ENCODE data around the gene ISM1. TPM values are rescaled to one million over a fixed set of nuclear protein-coding genes. Genes with fewer than 3 reads are reported as not detected.
A peak's percentile ranks its signal among the peaks of the same experiment; 100 is the strongest.

Gene ISM1
- total and polyA plus RNA-seq, 7 experiments from 2014 or later = 1.6 to 3.2 (median 2.4) TPM

DNA sequence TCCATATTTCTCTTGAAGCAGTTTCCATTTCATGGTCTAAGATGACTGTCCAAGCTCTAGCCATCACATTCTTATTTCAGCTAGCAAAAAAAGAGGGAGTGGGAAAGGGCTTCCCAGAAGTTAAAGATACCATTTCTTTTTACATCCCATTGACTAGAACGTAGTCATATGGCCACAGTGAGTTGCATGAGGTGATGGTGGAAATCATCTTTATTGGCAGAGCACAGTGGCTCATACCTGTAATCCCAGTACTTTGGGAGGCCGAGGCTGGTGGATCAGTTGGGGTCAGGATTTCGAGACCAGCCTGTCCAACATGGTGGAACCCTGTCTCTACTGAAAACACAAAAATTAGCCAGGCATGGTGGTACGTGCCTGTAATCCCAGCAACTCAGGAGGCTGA, 99.6 kb downstream of the ISM1 start:
- CTCF ChIA-PET = interaction anchor here (1.4 kb wide), 1 partner anchor 18 kb away, joined by 3 read pairs; no protein-coding TSS in a partner anchor
- DNase-seq (no peak), ATAC-seq (no peak)
- Histone ChIP-seq H3K4me1 (ENCODE audit: control insufficient read depth in 2 of 2, insufficient read depth in 2 of 2, low read length in 2 of 2) (no peaks in the 10 kb centered on the region), H3K27ac (ENCODE audit: low read depth, low read length) (no peak overlapping the region), H3K36me3 (ENCODE audit: control insufficient read depth in 2 of 3, insufficient read depth in 3 of 3, low read length in 3 of 3) (no peaks in the 10 kb centered on the region), H3K4me3 (ENCODE audit: low read length) (no peak overlapping the region), H3K27me3 (ENCODE audit: control insufficient read depth in 2 of 2, insufficient read depth in 2 of 2, low read length in 2 of 2) (no peaks in the 10 kb centered on the region), H3K9me3 (ENCODE audit: control insufficient read depth in 2 of 3, low read length in 3 of 3) (no peaks in the 10 kb centered on the region)
- intact Hi-C loops (cut with micrococcal nuclease) = no loop called here
- peaks cover 0 to 21% (median 13%) of the 10 kb centered on the region in 11 donors for H3K9me3 Mint-ChIP-seq
- peaks cover 0 to 4% (median 0%) of the 10 kb centered on the region in 5 donors for H3K36me3 Mint-ChIP-seq
- H3K4me1 Mint-ChIP-seq = peaks cover 4 to 11% (median 7%) of the 10 kb centered on the region in 7 donors
- H3K4me3 Mint-ChIP-seq = no peak overlapping the region
- no peak overlapping the region for H3K27ac Mint-ChIP-seq
- H3K27me3 Mint-ChIP-seq = peaks cover 0 to 16% (median 7%) of the 10 kb centered on the region in 5 donors
- POLR2A ChIA-PET = no interaction called here

DNA sequence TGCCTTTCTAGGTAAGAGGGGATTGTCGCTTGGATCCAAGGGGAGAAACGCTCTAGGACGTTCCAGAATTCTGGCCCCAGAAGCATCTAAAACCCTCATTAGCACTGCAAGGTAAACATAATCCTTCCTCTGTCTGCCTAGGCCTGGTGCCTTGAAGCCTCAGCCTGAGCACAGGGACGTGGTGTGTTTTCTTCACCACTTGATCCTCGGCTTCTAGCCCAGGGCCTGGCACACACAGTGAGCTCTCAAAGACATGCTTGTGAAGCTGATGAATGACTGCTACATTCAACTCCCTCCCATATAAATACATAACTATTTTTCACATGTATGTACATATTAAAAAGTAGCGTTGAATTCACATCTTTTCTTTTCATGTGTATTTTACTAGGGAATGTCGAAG, 100.3 kb downstream of the ISM1 start:
- Mint-ChIP-seq H3K4me3 (no peak overlapping the region), H3K36me3 (peaks cover 0 to 4% (median 0%) of the 10 kb centered on the region in 5 donors), H3K4me1 (peaks cover 4 to 11% (median 7%) of the 10 kb centered on the region in 7 donors), H3K27ac (no peak overlapping the region), H3K9me3 (peaks cover 0 to 14% (median 8%) of the 10 kb centered on the region in 11 donors), H3K27me3 (peaks cover 0 to 16% (median 7%) of the 10 kb centered on the region in 5 donors)
- no peaks in the 10 kb centered on the region for H3K4me1 ChIP-seq (ENCODE audit: control insufficient read depth in 2 of 2, insufficient read depth in 2 of 2, low read length in 2 of 2)
- no peak overlapping the region for H3K27ac ChIP-seq (ENCODE audit: low read depth, low read length)
- DNase-seq = no peak
- no peaks in the 10 kb centered on the region for H3K36me3 ChIP-seq (ENCODE audit: control insufficient read depth in 2 of 3, insufficient read depth in 3 of 3, low read length in 3 of 3)
- no peaks in the 10 kb centered on the region for H3K9me3 ChIP-seq (ENCODE audit: control insufficient read depth in 2 of 3, low read length in 3 of 3)
- CTCF ChIA-PET = no interaction called here
- intact Hi-C loops (cut with micrococcal nuclease) = no loop called here
- no peaks in the 10 kb centered on the region for H3K27me3 ChIP-seq (ENCODE audit: control insufficient read depth in 2 of 2, insufficient read depth in 2 of 2, low read length in 2 of 2)
- POLR2A ChIA-PET = no interaction called here
- no peak for ATAC-seq
- no peak overlapping the region for H3K4me3 ChIP-seq (ENCODE audit: low read length)

DNA sequence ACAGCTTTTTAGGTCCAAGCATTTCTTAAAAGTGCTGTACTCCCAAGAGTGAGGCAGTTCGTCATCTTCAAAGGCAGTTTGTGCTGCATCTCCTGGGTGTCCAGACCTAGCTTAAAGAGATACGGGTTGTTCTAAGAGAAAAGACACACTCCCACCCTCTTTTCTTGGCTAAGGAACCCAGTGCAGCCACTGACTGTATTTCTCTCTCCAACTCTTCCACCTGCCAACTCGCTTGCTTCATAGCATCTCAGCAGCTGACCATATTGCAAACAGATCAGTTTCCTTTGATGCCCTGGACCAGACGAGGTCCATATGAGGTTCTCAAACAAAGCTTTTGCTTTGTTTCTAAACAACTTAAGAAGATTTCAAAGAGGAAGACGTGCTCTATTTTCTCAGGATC, 101.1 kb downstream of the ISM1 start:
- no peak overlapping the region for H3K4me3 ChIP-seq (ENCODE audit: low read length)
- no peak overlapping the region for H3K4me3 Mint-ChIP-seq
- no peak overlapping the region for H3K27ac ChIP-seq (ENCODE audit: low read depth, low read length)
- H3K27me3 Mint-ChIP-seq = peaks cover 0 to 19% (median 8%) of the 10 kb centered on the region in 5 donors
- ATAC-seq (no peak), DNase-seq (no peak)
- no peaks in the 10 kb centered on the region for H3K27me3 ChIP-seq (ENCODE audit: control insufficient read depth in 2 of 2, insufficient read depth in 2 of 2, low read length in 2 of 2)
- peak overlapping the region in 1 of 9 donors; percentile 1 for H3K27ac Mint-ChIP-seq
- H3K9me3 Mint-ChIP-seq = peaks cover 1 to 13% (median 5%) of the 10 kb centered on the region in 11 donors
- POLR2A ChIA-PET = no interaction called here
- intact Hi-C loops (cut with micrococcal nuclease) = no loop called here
- H3K4me1 ChIP-seq (ENCODE audit: control insufficient read depth in 2 of 2, insufficient read depth in 2 of 2, low read length in 2 of 2) = no peaks in the 10 kb centered on the region
- H3K36me3 Mint-ChIP-seq = no peaks in the 10 kb centered on the region
- H3K9me3 ChIP-seq (ENCODE audit: control insufficient read depth in 2 of 3, low read length in 3 of 3) = no peaks in the 10 kb centered on the region
- CTCF ChIA-PET = no interaction called here
- peaks cover 4 to 11% (median 7%) of the 10 kb centered on the region in 7 donors for H3K4me1 Mint-ChIP-seq
- H3K36me3 ChIP-seq (ENCODE audit: control insufficient read depth in 2 of 3, insufficient read depth in 3 of 3, low read length in 3 of 3) = no peaks in the 10 kb centered on the region

DNA sequence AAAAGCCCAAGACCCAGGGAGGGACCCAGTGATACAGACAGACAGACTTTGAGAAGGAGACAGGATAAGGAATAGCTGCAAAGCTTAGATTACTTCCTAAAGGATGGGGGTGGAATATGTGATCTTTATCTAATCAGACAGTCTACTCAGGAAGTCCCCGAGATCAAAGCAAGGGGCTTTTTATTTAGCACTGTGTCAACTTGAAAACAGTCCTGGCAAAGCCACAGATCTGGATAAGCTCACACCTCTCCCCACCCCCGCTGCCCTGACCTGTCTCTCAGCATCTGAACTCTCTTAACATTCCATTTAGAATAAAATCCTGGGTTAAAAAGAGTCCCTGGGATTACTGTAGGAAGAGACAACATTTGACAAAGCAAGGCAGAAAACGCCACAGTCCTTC, 101.5 kb downstream of the ISM1 start:
- H3K27ac ChIP-seq (ENCODE audit: low read depth, low read length) = no peak overlapping the region
- H3K27ac Mint-ChIP-seq = peak overlapping the region in 1 of 9 donors; percentile 1
- ChIA-PET POLR2A (no interaction called here), CTCF (no interaction called here)
- peaks cover 0 to 13% (median 2%) of the 10 kb centered on the region in 11 donors for H3K9me3 Mint-ChIP-seq
- no peaks in the 10 kb centered on the region for H3K4me1 ChIP-seq (ENCODE audit: control insufficient read depth in 2 of 2, insufficient read depth in 2 of 2, low read length in 2 of 2)
- H3K4me1 Mint-ChIP-seq = peaks cover 4 to 11% (median 7%) of the 10 kb centered on the region in 7 donors
- H3K27me3 Mint-ChIP-seq = peaks cover under 1 to 21% (median 10%) of the 10 kb centered on the region in 5 donors
- H3K36me3 Mint-ChIP-seq = no peaks in the 10 kb centered on the region
- no peak overlapping the region for H3K4me3 Mint-ChIP-seq
- no peak overlapping the region for H3K4me3 ChIP-seq (ENCODE audit: low read length)
- no peaks in the 10 kb centered on the region for H3K36me3 ChIP-seq (ENCODE audit: control insufficient read depth in 2 of 3, insufficient read depth in 3 of 3, low read length in 3 of 3)
- ATAC-seq (no peak), DNase-seq (no peak)
- intact Hi-C loops (cut with micrococcal nuclease) = no loop called here
- no peaks in the 10 kb centered on the region for H3K9me3 ChIP-seq (ENCODE audit: control insufficient read depth in 2 of 3, low read length in 3 of 3)
- no peaks in the 10 kb centered on the region for H3K27me3 ChIP-seq (ENCODE audit: control insufficient read depth in 2 of 2, insufficient read depth in 2 of 2, low read length in 2 of 2)

DNA sequence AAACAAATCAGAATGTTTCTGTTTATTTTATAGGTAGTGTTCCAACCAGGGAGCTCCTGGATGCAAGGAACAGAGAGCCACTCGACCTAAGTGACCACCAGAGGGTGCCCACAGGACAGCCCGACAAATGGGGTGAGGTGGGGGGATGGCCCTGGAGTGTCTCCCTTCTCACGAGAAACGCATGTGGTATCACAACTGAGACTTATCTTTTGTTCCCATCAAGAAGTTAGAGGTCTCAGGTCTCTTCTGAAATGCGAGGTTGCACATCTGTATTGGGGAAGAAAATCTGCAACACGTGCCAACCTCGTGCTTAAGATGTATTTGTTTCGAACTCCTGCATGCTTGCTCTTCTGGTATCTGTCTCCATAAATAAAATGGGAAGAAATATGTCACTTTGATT, 104.0 kb downstream of the ISM1 start:
- CTCF ChIA-PET = no interaction called here
- Mint-ChIP-seq H3K27ac (no peak overlapping the region), H3K36me3 (no peaks in the 10 kb centered on the region), H3K4me1 (peaks cover 4 to 11% (median 7%) of the 10 kb centered on the region in 7 donors), H3K4me3 (no peak overlapping the region), H3K9me3 (peaks cover 0 to 13% (median 0%) of the 10 kb centered on the region in 11 donors), H3K27me3 (peaks cover 6 to 24% (median 14%) of the 10 kb centered on the region in 5 donors)
- no peak for ATAC-seq
- DNase-seq = no peak
- H3K9me3 ChIP-seq (ENCODE audit: control insufficient read depth in 2 of 3, low read length in 3 of 3) = no peaks in the 10 kb centered on the region
- no peak overlapping the region for H3K27ac ChIP-seq (ENCODE audit: low read depth, low read length)
- POLR2A ChIA-PET = no interaction called here
- H3K36me3 ChIP-seq (ENCODE audit: control insufficient read depth in 2 of 3, insufficient read depth in 3 of 3, low read length in 3 of 3) = no peaks in the 10 kb centered on the region
- no peaks in the 10 kb centered on the region for H3K27me3 ChIP-seq (ENCODE audit: control insufficient read depth in 2 of 2, insufficient read depth in 2 of 2, low read length in 2 of 2)
- intact Hi-C loops (cut with micrococcal nuclease) = no loop called here
- no peaks in the 10 kb centered on the region for H3K4me1 ChIP-seq (ENCODE audit: control insufficient read depth in 2 of 2, insufficient read depth in 2 of 2, low read length in 2 of 2)
- H3K4me3 ChIP-seq (ENCODE audit: low read length) = no peak overlapping the region

DNA sequence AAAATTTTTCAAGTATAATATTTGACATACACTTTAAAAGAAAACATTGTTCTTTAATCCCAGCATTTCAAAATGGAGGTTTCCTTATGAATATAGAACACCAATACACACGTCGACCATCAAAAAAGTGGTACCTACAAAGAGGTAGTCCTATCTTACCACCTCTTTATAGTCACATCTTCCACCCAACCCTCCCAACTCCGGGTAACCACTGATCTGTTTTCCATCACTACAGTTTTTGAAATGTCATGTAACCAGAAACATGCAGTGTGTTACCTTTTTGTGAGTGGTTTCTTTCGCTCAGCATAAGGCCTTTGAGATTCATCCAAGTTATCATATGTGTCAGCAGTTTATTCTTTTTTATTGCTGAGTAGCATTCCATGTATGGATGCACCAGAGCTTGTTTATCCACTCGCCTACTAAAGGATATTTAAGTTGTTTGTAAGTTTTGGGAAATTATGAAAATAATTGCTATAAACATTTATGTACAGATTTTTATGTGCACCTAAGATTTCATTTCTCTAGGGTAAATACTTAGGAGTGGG, 104.8 kb downstream of the ISM1 start:
- no peak for ATAC-seq
- Histone ChIP-seq H3K36me3 (ENCODE audit: control insufficient read depth in 2 of 3, insufficient read depth in 3 of 3, low read length in 3 of 3) (no peaks in the 10 kb centered on the region), H3K27ac (ENCODE audit: low read depth, low read length) (no peak overlapping the region), H3K27me3 (ENCODE audit: control insufficient read depth in 2 of 2, insufficient read depth in 2 of 2, low read length in 2 of 2) (no peaks in the 10 kb centered on the region), H3K4me3 (ENCODE audit: low read length) (no peak overlapping the region), H3K9me3 (ENCODE audit: control insufficient read depth in 2 of 3, low read length in 3 of 3) (no peaks in the 10 kb centered on the region), H3K4me1 (ENCODE audit: control insufficient read depth in 2 of 2, insufficient read depth in 2 of 2, low read length in 2 of 2) (no peaks in the 10 kb centered on the region)
- peaks cover 0 to 13% (median 0%) of the 10 kb centered on the region in 11 donors for H3K9me3 Mint-ChIP-seq
- ChIA-PET CTCF (no interaction called here), POLR2A (no interaction called here)
- no peaks in the 10 kb centered on the region for H3K36me3 Mint-ChIP-seq
- DNase-seq = no peak
- H3K27ac Mint-ChIP-seq = no peak overlapping the region
- peaks cover 6 to 24% (median 14%) of the 10 kb centered on the region in 5 donors for H3K27me3 Mint-ChIP-seq
- peaks cover 4 to 11% (median 7%) of the 10 kb centered on the region in 7 donors for H3K4me1 Mint-ChIP-seq
- intact Hi-C loops (cut with micrococcal nuclease) = no loop called here
- H3K4me3 Mint-ChIP-seq = no peak overlapping the region

DNA sequence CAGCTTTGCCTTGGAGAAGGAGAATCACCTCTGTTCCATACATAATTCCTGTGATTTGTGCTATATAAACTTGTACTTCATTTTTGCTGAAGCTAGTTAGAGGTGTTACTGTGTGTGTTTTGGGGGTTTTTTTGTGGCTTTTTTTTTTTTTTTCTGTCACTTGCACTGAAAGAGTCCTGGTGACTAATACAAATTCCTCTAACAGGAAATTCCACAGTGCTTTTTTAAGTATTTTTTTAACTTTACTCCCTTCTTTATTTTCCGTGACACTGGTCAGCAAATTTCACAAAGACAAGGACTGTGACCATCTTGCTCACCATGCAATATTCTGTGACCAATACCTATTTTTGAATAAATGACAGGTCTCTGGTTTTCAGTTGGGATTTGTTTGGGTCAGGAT, 110.5 kb downstream of the ISM1 start:
- DNase-seq = no peak
- Histone ChIP-seq H3K9me3 (ENCODE audit: control insufficient read depth in 2 of 3, low read length in 3 of 3) (no peaks in the 10 kb centered on the region), H3K36me3 (ENCODE audit: control insufficient read depth in 2 of 3, insufficient read depth in 3 of 3, low read length in 3 of 3) (no peaks in the 10 kb centered on the region), H3K27ac (ENCODE audit: low read depth, low read length) (no peak overlapping the region), H3K4me1 (ENCODE audit: control insufficient read depth in 2 of 2, insufficient read depth in 2 of 2, low read length in 2 of 2) (no peaks in the 10 kb centered on the region), H3K27me3 (ENCODE audit: control insufficient read depth in 2 of 2, insufficient read depth in 2 of 2, low read length in 2 of 2) (no peaks in the 10 kb centered on the region), H3K4me3 (ENCODE audit: low read length) (no peak overlapping the region)
- Mint-ChIP-seq H3K27ac (no peak overlapping the region), H3K4me1 (no peaks in the 10 kb centered on the region), H3K9me3 (peaks cover 0 to 12% (median 0%) of the 10 kb centered on the region in 11 donors), H3K36me3 (peaks cover 0 to 3% (median 0%) of the 10 kb centered on the region in 5 donors), H3K4me3 (no peak overlapping the region), H3K27me3 (peaks cover 3 to 14% (median 6%) of the 10 kb centered on the region in 5 donors)
- CTCF ChIA-PET = interaction anchor here (0.7 kb wide), 1 partner anchor 29 kb away, joined by 3 read pairs; no protein-coding TSS in a partner anchor
- no peak for ATAC-seq
- POLR2A ChIA-PET = no interaction called here
- intact Hi-C loops (cut with micrococcal nuclease) = loop anchor here in 1 of 2 donors (10.0 kb wide), 1 partner anchor 63 kb away; no protein-coding TSS in a partner anchor

Measured in naive thymus-derived CD4-positive, alpha-beta T cell (primary cell).